HepG2 (cell line): ENCODE data around the gene CFL1. TPM values are rescaled to one million over a fixed set of nuclear protein-coding genes. Genes with fewer than 3 reads are reported as not detected.

Experiments used
- AGO2 ChIP-seq: fragments of 200-400 bp; formaldehyde crosslinking; optimal IDR thresholded peaks from 2 replicates; pipeline ENCODE3; 2017; ENCODE audit warnings: mild to moderate bottlenecking, low read depth, low read length, moderate library complexity
- FOXJ3 ChIP-seq: sonication (generic); formaldehyde crosslinking; IDR thresholded peaks from 2 replicates; pipeline ENCODE4 v1.4.0; 2020; ENCODE audit warnings: missing genetic modification reagents, mild to moderate bottlenecking, borderline replicate concordance
- GABPA ChIP-seq, 2 experiments: IDR thresholded peaks; 2 replicates each; pipeline ENCODE4 v1.6.1; 2011 to 2016; ENCODE audit warnings: low read depth in 2 of 2, low read length in 1 of 2, missing biosample characterization in 1 of 2, missing genetic modification characterization in 1 of 2
- HDAC2 ChIP-seq: sonication (generic); formaldehyde crosslinking; IDR thresholded peaks from 2 replicates; pipeline ENCODE4 v1.4.0; 2020; ENCODE audit warnings: missing genetic modification reagents
- HOXA5 ChIP-seq: sonication (generic); formaldehyde crosslinking; IDR thresholded peaks from 2 replicates; pipeline ENCODE4 v1.4.0; 2020; ENCODE audit warnings: missing genetic modification reagents
- ISX ChIP-seq: sonication (generic); formaldehyde crosslinking; conservative IDR thresholded peaks from 2 replicates; pipeline ENCODE4 v1.5.0; 2020; ENCODE audit warnings: missing genetic modification reagents
- KLF6 ChIP-seq: IDR thresholded peaks from 2 replicates; pipeline ENCODE4 v1.8.0; 2016; ENCODE audit warnings: missing biosample characterization, missing genetic modification reagents
- PAF1 ChIP-seq: IDR thresholded peaks from 2 replicates; pipeline ENCODE4 v1.6.1; 2016; ENCODE audit warnings: missing genetic modification reagents, missing compliant biosample characterization
- PHF5A ChIP-seq: IDR thresholded peaks from one replicate; pipeline ENCODE4 v1.6.1; 2018; ENCODE audit warnings: low read depth, missing genetic modification reagents; ENCODE audit not compliant: unreplicated experiment
- RBFOX2 ChIP-seq: fragments of 200-400 bp; formaldehyde crosslinking; IDR thresholded peaks from 2 replicates; pipeline ENCODE4 v1.6.1; 2017; ENCODE audit warnings: low read depth, mild to moderate bottlenecking, low read length
- RXRB ChIP-seq: IDR thresholded peaks from 2 replicates; pipeline ENCODE4 v1.6.1; 2016; ENCODE audit warnings: borderline replicate concordance, missing genetic modification reagents, missing compliant biosample characterization
- SATB2 ChIP-seq: sonication (generic); formaldehyde crosslinking; IDR thresholded peaks from 2 replicates; pipeline ENCODE4 v1.5.0; 2020; ENCODE audit warnings: missing genetic modification reagents
- ZBTB3 ChIP-seq: sonication (generic); formaldehyde crosslinking; IDR thresholded peaks from 2 replicates; pipeline ENCODE4 v1.4.0; 2020; ENCODE audit warnings: low read depth, mild to moderate bottlenecking, moderate library complexity, missing genetic modification reagents, borderline replicate concordance
- ZC3H13 ChIP-seq: sonication (generic); formaldehyde crosslinking; IDR thresholded peaks from 2 replicates; pipeline ENCODE4 v1.8.1; 2023; ENCODE audit warnings: mild to moderate bottlenecking, missing genetic modification reagents, moderate library complexity
- ZNF180 ChIP-seq: sonication (generic); formaldehyde crosslinking; IDR thresholded peaks from 2 replicates; pipeline ENCODE4 v1.4.0; 2020; ENCODE audit warnings: low read depth, missing genetic modification reagents, borderline replicate concordance
- ZNF264 ChIP-seq: sonication (generic); formaldehyde crosslinking; IDR thresholded peaks from 2 replicates; pipeline ENCODE4 v1.4.0; 2020; ENCODE audit warnings: missing genetic modification reagents
- ZNF570 ChIP-seq: sonication (generic); formaldehyde crosslinking; IDR thresholded peaks from 2 replicates; pipeline ENCODE4 v1.4.0; 2020; ENCODE audit warnings: mild to moderate bottlenecking, missing genetic modification reagents, borderline replicate concordance
- ZNF572 ChIP-seq: sonication (generic); formaldehyde crosslinking; IDR thresholded peaks from 2 replicates; pipeline ENCODE4 v1.5.1; 2020; ENCODE audit warnings: mild to moderate bottlenecking, missing genetic modification reagents
- ZNF574 ChIP-seq: sonication (generic); formaldehyde crosslinking; IDR thresholded peaks from 2 replicates; pipeline ENCODE4 v1.4.0; 2020; ENCODE audit warnings: missing genetic modification reagents
- ZNF629 ChIP-seq: sonication (generic); formaldehyde crosslinking; conservative IDR thresholded peaks from 2 replicates; pipeline ENCODE4 v1.5.0; 2020; ENCODE audit warnings: missing genetic modification reagents
- ZNF709 ChIP-seq: sonication (generic); formaldehyde crosslinking; IDR thresholded peaks from 2 replicates; pipeline ENCODE4 v1.5.0; 2020; ENCODE audit warnings: mild to moderate bottlenecking, missing genetic modification reagents
- ZNF788 ChIP-seq: sonication (generic); formaldehyde crosslinking; IDR thresholded peaks from 2 replicates; pipeline ENCODE4 v1.5.0; 2020; ENCODE audit warnings: mild to moderate bottlenecking, missing genetic modification reagents, borderline replicate concordance
- ZNF792 ChIP-seq: IDR thresholded peaks from 2 replicates; pipeline ENCODE4 v1.6.1; 2016
- ZNF891 ChIP-seq: sonication (generic); formaldehyde crosslinking; IDR thresholded peaks from 2 replicates; pipeline ENCODE4 v1.5.0; 2020; ENCODE audit warnings: mild to moderate bottlenecking, missing genetic modification reagents
- ZSCAN31 ChIP-seq: sonication (generic); formaldehyde crosslinking; IDR thresholded peaks from 2 replicates; pipeline ENCODE4 v1.5.0; 2020; ENCODE audit warnings: low read depth, mild to moderate bottlenecking, missing genetic modification reagents
- polyA plus RNA-seq, 8 experiments: library from polyadenylated mRNA; depleted of rRNA in 3 of 8; stranded (reverse) in 7 of 8; unstranded in 1 of 8; fragments of >200 nt; fragmentation: Illumina TruSeq in 4 of 8; extraction: Trizol in 4 of 8; gene quantifications; 2 replicates each; pipeline versions ENCODE4 v1.2.1 to v1.2.3, GENCODE V29; 2011 to 2016; ENCODE audit warnings: low read depth in 4 of 8, missing spikeins in 1 of 8, mixed read lengths in 1 of 8; ENCODE audit not compliant: insufficient read depth in 1 of 8
- total RNA-seq, 5 experiments: library from RNA; depleted of rRNA; stranded (reverse); fragments of >200 nt; fragmentation: Illumina TruSeq; extraction: Trizol; gene quantifications; 2 replicates each; pipeline ENCODE4 v1.2.3, GENCODE V29; 2016; ENCODE audit warnings: low read depth in 1 of 5
- TF ChIP-seq, protein P1 (sequence below): sonication (generic); formaldehyde crosslinking; IDR thresholded peaks from 2 replicates; pipeline ENCODE4 v1.4.0; 2020; ENCODE audit warnings: low read depth, mild to moderate bottlenecking, missing genetic modification reagents

Gene CFL1
- total and polyA plus RNA-seq, 2 of the 13 experiments (the other 11 are each of a cell fraction or from before 2014, with no cell fraction given): 379 to 383 TPM

DNA sequence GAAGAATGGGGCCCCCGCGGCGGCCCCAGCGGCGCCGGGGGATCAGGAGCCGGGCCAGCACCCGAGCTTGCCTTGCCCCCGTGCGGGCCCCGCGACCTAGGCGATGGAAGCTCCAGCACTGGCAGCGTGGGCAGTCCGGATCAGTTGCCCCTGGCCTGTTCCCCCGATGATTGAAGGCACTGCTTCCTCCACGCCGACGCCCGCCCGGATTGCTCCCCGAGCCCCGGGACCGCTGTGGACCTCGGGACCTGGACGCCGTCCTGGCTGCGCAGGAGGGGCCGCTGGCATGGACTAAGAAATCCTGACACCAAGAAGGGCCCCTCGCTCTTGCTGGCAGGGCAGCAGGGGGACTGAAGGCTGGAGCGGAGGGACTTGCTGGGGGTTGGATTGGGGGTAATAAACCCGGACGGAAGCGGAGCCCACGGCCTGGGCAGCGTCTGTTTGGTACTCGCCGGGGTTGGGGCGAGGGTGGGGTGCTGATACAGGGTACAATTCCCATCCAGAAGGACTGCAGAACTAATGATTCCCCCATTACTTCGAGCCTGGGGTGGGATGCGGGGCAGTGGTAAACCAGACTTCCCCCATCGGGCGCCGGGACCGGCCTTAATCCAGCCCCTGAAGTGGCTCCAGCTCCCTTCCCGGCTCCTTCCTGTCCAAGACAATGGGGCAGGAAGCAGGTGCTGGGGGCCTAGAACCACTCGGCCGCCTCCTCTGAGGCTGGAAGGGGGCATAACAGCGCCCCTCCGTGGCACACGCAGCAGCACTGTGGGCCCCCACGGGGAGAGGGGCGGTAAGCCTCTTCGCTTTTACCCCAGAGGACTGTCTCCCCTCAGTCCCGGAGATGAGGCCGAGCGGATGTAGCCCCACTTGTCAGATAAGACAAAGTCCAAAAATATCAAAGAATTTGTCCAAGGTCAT is 33.5 kb upstream of the CFL1 start (continued):
- TF ChIP-seq ZNF574 (CRISPR knock-in tag): peak; percentile 43; the same call in 1 of the 2 replicates
- peak; percentile 18; the same call in 1 of the 2 replicates for TF ChIP-seq ZNF264 (CRISPR knock-in tag)
- TF ChIP-seq HDAC2 (CRISPR knock-in tag): peak; percentile 45; the same call in 1 of the 2 replicates
- peak; percentile 37; the same call in 1 of the 2 replicates for TF ChIP-seq ZNF572 (CRISPR knock-in tag)
- TF ChIP-seq KLF6 (CRISPR knock-in tag): 0 out of 2 replicates have a peak, but pooled peaks have one; percentile 8
- TF ChIP-seq, protein P1, sequence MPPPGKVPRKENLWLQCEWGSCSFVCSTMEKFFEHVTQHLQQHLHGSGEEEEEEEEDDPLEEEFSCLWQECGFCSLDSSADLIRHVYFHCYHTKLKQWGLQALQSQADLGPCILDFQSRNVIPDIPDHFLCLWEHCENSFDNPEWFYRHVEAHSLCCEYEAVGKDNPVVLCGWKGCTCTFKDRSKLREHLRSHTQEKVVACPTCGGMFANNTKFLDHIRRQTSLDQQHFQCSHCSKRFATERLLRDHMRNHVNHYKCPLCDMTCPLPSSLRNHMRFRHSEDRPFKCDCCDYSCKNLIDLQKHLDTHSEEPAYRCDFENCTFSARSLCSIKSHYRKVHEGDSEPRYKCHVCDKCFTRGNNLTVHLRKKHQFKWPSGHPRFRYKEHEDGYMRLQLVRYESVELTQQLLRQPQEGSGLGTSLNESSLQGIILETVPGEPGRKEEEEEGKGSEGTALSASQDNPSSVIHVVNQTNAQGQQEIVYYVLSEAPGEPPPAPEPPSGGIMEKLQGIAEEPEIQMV (CRISPR knock-in tag): 0 out of 2 replicates have a peak, but pooled peaks have one; percentile 41
- TF ChIP-seq PHF5A (CRISPR knock-in tag): no peak
- TF ChIP-seq GABPA (IDR thresholded peaks at IDR 0.05; ENCODE audit: low read depth, low read length): no peak
- peak; percentile 74 for TF ChIP-seq GABPA (CRISPR knock-in tag; IDR thresholded peaks at IDR 0.05; ENCODE audit: low read depth)
- peak; percentile 99 for TF ChIP-seq AGO2
- TF ChIP-seq RBFOX2: peak; percentile 16; the same call in 1 of the 2 replicates
- no peak; the same call in 1 of the 2 replicates for TF ChIP-seq ZNF792 (CRISPR knock-in tag)
- no peak for TF ChIP-seq SATB2
- TF ChIP-seq ZNF180: no peak
- TF ChIP-seq ZC3H13 (CRISPR knock-in tag): peak; percentile 97
- no peak for TF ChIP-seq ISX (CRISPR knock-in tag)
- TF ChIP-seq ZNF709: no peak
- TF ChIP-seq ZNF788 (CRISPR knock-in tag): peak; percentile 75; the same call in 1 of the 2 replicates
- 0 out of 2 replicates have a peak, but pooled peaks have one; percentile 31 for TF ChIP-seq ZNF891 (CRISPR knock-in tag)
- TF ChIP-seq ZNF570: no peak
- no peak for TF ChIP-seq ZBTB3
- TF ChIP-seq PAF1 (CRISPR knock-in tag): no peak; the same call in 1 of the 2 replicates
- TF ChIP-seq ZNF629: peak; percentile 52; the same call in 1 of the 2 replicates
- peak; percentile 29; the same call in 1 of the 2 replicates for TF ChIP-seq ZSCAN31 (CRISPR knock-in tag)
- peak; percentile 50; the same call in 1 of the 2 replicates for TF ChIP-seq RXRB (CRISPR knock-in tag)
- TF ChIP-seq HOXA5 (CRISPR knock-in tag): 0 out of 2 replicates have a peak, but pooled peaks have one; percentile 8
- no peak for TF ChIP-seq FOXJ3
